GM10266 (cell line): Measurements from ENCODE around the gene POLR3K.

Source experiments
- DNase-seq: peaks from one replicate; pipeline ENCODE4 v3.0.0; 2012; ENCODE audit errors: extremely low spot score
- CTCF ChIP-seq: IDR thresholded peaks from 2 replicates; pipeline ENCODE4 v1.5.1; 2012; ENCODE audit warnings: mild to moderate bottlenecking, low read depth; ENCODE audit not compliant: control insufficient read depth, insufficient read depth; ENCODE audit errors: missing control alignments

POLR3K gene

GRCh38 chr16:62968-63391 lies 9.6 kb upstream of the POLR3K start:
- no peak for TF ChIP-seq CTCF
- DNase-seq = no peak

- TF ChIP-seq CTCF = no peak
- DNase-seq = no peak
Measured at GRCh38 chr16:62283-62967, 9.0 kb upstream of the POLR3K start.

GRCh38 chr16:61879-62281 lies 8.5 kb upstream of the POLR3K start:
- DNase-seq = no peak
- no peak for TF ChIP-seq CTCF

GRCh38 chr16:60929-61878 lies 7.8 kb upstream of the POLR3K start:
- DNase-seq = no peak

GRCh38 chr16:60166-60565 lies 6.8 kb upstream of the POLR3K start:
- no peak for TF ChIP-seq CTCF
- no peak for DNase-seq

More at GRCh38 chr16:60929-61878, 7.8 kb upstream of the POLR3K start:
- no peak for TF ChIP-seq CTCF

- TF ChIP-seq CTCF = no peak
- DNase-seq = no peak
Measured at GRCh38 chr16:59440-60059, 6.1 kb upstream of the POLR3K start.
